ENCODE measurements around the gene TRNAU1AP. TPM values are rescaled to one million over a fixed set of nuclear protein-coding genes. Genes with fewer than 3 reads are reported as not detected.
"Not testable (repeated sequence)": the region's sequence is repeated elsewhere in the genome, so short reads cannot be mapped to it uniquely, and the experiment has no call there.

TRNAU1AP gene
- total RNA-seq, 1 donor from 2014 or later: 36.1 TPM

GRCh38 chr1:28518745-28519341 is 34.0 kb upstream of the TRNAU1AP start:
- peak overlapping the region; percentile 96 for H3K27ac Mint-ChIP-seq (ENCODE audit: unreplicated experiment)
- H3K27me3 Mint-ChIP-seq (ENCODE audit: low read depth): peaks cover 22% of the 10 kb centered on the region
- peaks cover 45% of the 10 kb centered on the region for H3K4me1 Mint-ChIP-seq
- no peak for TF ChIP-seq CTCF (conservative IDR thresholded peaks at IDR 0.05)
- H3K36me3 Mint-ChIP-seq (ENCODE audit: low read depth): peaks cover 21% of the 10 kb centered on the region
- H3K4me3 Mint-ChIP-seq: peak overlapping the region; percentile 99
- no peak for DNase-seq (ENCODE audit: low read depth, low spot score)
- no peaks in the 10 kb centered on the region for H3K9me3 Mint-ChIP-seq

DNA sequence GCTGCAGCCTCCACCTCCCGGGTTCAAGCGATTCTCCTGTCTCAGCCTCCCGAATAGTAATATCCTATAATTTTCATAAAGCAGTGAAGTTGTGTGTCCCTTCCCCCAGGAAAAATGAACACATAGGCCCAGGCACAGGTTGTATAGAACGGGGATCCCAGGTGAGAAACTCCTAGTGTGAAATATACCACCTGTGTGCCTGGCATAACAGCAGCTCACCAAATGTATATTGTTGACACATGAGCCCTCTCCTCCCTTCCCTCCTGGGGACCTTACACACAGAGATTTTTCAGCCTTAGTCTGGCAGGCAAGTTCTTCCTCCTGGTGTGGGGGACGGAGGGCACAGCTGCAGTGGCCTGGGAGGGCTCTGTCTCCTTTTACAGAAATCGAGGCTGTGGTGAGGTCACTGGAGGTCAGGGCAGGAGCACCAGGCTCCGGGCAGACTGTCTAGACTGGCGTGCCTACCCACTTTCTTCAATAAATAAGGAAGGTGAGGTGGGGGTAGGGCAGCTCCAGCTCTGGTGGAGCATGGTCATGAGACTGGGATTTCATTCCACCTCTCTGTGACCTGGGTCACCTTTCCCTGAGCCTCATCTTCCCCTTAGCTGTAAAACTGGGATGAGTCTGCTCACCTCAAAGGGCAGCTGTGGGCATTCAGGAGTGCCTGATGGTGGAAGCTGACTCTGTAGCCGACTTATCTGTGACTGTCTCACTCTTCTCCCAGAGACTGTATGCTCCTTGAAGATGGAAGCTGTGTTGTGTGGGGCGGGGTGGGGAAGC is 32.7 kb upstream of the TRNAU1AP start:
- no peak for TF ChIP-seq CTCF (conservative IDR thresholded peaks at IDR 0.05)
- peaks cover 14% of the 10 kb centered on the region for H3K27me3 Mint-ChIP-seq (ENCODE audit: low read depth)
- peak overlapping the region; percentile 99 for H3K4me3 Mint-ChIP-seq
- H3K27ac Mint-ChIP-seq (ENCODE audit: unreplicated experiment): peak overlapping the region; percentile 50
- H3K9me3 Mint-ChIP-seq: no peaks in the 10 kb centered on the region
- no peak for DNase-seq (ENCODE audit: low read depth, low spot score)
- H3K4me1 Mint-ChIP-seq: peaks cover 45% of the 10 kb centered on the region
- H3K36me3 Mint-ChIP-seq (ENCODE audit: low read depth): peaks cover 22% of the 10 kb centered on the region

DNA sequence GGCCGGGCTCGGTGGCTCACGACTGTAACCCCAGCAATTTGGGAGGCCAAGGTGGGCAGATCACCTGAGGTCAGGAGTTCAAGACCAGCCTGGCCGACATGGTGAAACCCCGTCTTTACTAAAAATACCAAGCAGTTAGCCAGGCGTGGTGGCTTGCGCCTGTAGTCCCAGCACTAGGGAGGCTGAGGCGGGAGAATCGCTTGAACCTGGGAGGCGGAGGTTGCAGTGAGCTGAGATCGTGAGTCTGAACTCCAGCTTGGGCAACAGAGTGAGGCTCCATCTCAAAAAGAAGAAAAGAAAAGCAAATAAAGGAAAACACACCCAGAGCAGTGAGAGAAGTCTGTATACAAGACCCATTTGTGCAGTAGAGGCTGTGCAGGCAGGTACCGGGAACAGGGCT is 32.1 kb upstream of the TRNAU1AP start:
- H3K9me3 Mint-ChIP-seq; DNase-seq (ENCODE audit: low read depth, low spot score); H3K27ac Mint-ChIP-seq (ENCODE audit: unreplicated experiment): not testable (repeated sequence)
- Mint-ChIP-seq H3K27me3 (ENCODE audit: low read depth) (peaks cover 14% of the 10 kb centered on the region), H3K36me3 (ENCODE audit: low read depth) (peaks cover 22% of the 10 kb centered on the region), H3K4me1 (peaks cover 45% of the 10 kb centered on the region), H3K4me3 (peak overlapping the region; percentile 99)

- peak overlapping the region; percentile 68 for H3K27ac Mint-ChIP-seq (ENCODE audit: unreplicated experiment)
- peaks cover 22% of the 10 kb centered on the region for H3K36me3 Mint-ChIP-seq (ENCODE audit: low read depth)
- peak overlapping the region; percentile 81 for H3K4me3 Mint-ChIP-seq
Measured at GRCh38 chr1:28521502-28522164, 31.3 kb upstream of the TRNAU1AP start.

DNA sequence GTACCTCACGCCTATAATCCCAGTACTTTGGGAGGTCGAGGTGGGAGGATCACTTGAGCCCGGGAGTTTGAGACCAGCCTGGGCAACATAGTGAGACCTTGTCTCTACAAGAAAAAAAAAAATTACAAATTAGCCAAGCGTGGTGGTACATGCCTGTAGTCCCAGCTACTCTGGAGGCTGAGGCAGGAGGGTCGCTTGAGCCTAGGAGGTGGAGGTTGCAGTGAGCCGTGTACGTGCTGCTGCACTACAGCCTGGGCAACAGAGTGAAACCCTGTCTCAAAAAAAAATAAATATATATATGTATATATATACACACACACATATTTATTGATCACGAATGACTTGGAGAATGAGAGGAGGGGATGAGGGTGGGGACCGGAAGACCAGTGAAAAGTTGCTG is 30.3 kb upstream of the TRNAU1AP start:
- Mint-ChIP-seq H3K4me1 (peaks cover 40% of the 10 kb centered on the region), H3K36me3 (ENCODE audit: low read depth) (peaks cover 20% of the 10 kb centered on the region), H3K4me3 (peak overlapping the region; percentile 81)
- not testable (repeated sequence) for DNase-seq (ENCODE audit: low read depth, low spot score); H3K27me3 Mint-ChIP-seq (ENCODE audit: low read depth); H3K27ac Mint-ChIP-seq (ENCODE audit: unreplicated experiment); H3K9me3 Mint-ChIP-seq

More at GRCh38 chr1:28521502-28522164, 31.3 kb upstream of the TRNAU1AP start:
- no peak for TF ChIP-seq CTCF (conservative IDR thresholded peaks at IDR 0.05)
- Mint-ChIP-seq H3K9me3 (no peaks in the 10 kb centered on the region), H3K4me1 (peaks cover 45% of the 10 kb centered on the region), H3K27me3 (ENCODE audit: low read depth) (peaks cover 13% of the 10 kb centered on the region)
- no peak for DNase-seq (ENCODE audit: low read depth, low spot score)

- DNase-seq (ENCODE audit: low read depth, low spot score); H3K4me3 Mint-ChIP-seq; H3K27me3 Mint-ChIP-seq (ENCODE audit: low read depth); H3K9me3 Mint-ChIP-seq: not testable (repeated sequence)
- Mint-ChIP-seq H3K27ac (ENCODE audit: unreplicated experiment) (peak overlapping the region; percentile 43), H3K36me3 (ENCODE audit: low read depth) (peaks cover 19% of the 10 kb centered on the region), H3K4me1 (peaks cover 21% of the 10 kb centered on the region)
Measured at GRCh38 chr1:28525002-28525642, 27.8 kb upstream of the TRNAU1AP start.
